T-helper 17 cell (primary cell): ENCODE measurements around the gene TBC1D2B. TPM values are rescaled to one million over a fixed set of nuclear protein-coding genes. Genes with fewer than 3 reads are reported as not detected.

Experiments used
- ATAC-seq: fragments of 150-1000 bp; cut with Tn5 transposase; 2 replicates; pipeline ENCODE4 v1.10.0; 2021; ENCODE audit warnings: mild to moderate bottlenecking, moderate library complexity
- DNase-seq, 3 donors: peaks; one replicate each; pipeline versions ENCODE4 v3.0.0 to v3.0.0-alpha.2; 2020 to 2021
- H3K9me3 ChIP-seq: one replicate; pipeline ENCODE4 v1.7.0; 2013; ENCODE audit warnings: low read length, mild to moderate bottlenecking; ENCODE audit not compliant: control insufficient read depth, poor library complexity, severe bottlenecking
- H3K27ac Mint-ChIP-seq: one replicate; pipeline ENCODE4 v1.8.0; 2022; ENCODE audit warnings: mild to moderate bottlenecking, moderate library complexity, mixed read lengths
- H3K27me3 Mint-ChIP-seq: one replicate; pipeline ENCODE4 v1.8.0; 2022; ENCODE audit warnings: mixed read lengths
- H3K36me3 Mint-ChIP-seq: one replicate; pipeline ENCODE4 v1.8.0; 2022; ENCODE audit warnings: low read depth, mixed read lengths
- H3K4me1 Mint-ChIP-seq: one replicate; pipeline ENCODE4 v1.8.0; 2022; ENCODE audit warnings: mild to moderate bottlenecking, mixed read lengths
- H3K4me3 Mint-ChIP-seq: one replicate; pipeline ENCODE4 v1.8.0; 2022; ENCODE audit warnings: mild to moderate bottlenecking, moderate library complexity, mixed read lengths
- total RNA-seq, 4 donors: library from RNA in 2 of 4; stranded (reverse) in 2 of 4; gene quantifications; one replicate each; pipeline ENCODE4 v1.2.3 and lab custom pipeline; 2022 to 2026

Gene TBC1D2B
- total RNA-seq, 2 donors from 2014 or later: 91.0 to 130 TPM

DNA sequence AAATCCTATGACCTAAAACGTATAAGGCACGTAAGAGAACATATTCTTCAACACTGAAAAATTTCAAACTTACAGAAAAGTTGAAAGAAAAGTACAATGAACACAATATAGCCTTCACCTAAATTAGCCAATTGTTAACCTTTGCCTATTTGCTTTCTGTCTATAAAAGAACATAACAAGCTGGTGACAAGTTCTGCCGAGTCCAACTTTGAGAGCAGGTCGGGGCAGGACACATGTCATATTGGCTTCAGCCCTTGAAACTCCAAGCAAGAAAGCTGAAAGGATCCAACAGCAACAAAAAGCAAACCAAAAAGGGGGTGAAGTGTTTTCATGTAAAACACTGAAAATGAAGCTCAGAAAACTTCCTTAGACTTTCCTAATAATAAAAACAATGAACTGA lies 59.1 kb downstream of the TBC1D2B start:
- no peaks in the 10 kb centered on the region for H3K27me3 Mint-ChIP-seq
- peak overlapping the region; percentile 66 for H3K27ac Mint-ChIP-seq

DNA sequence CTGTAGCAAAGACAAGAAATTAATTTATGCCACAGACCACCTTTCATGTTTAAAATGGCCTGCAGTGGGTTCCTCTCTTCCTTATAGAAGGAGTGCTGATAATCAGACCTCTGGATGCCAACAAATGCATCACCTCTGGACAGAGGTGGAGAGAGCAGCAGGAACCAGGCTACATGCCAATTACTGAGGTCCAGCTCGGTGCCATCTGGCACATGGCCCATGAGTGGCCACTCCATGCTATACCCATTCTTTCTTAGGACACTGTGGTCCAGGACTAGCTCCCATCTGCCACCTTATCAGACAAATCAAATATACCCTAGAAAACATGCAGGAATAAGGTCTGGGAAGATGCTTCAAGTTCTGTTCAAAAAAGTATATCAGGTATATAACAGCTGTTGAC lies 60.7 kb downstream of the TBC1D2B start:
- ATAC-seq: no peak
- Mint-ChIP-seq H3K27ac (peak overlapping the region; percentile 87), H3K36me3 (peaks cover 6% of the 10 kb centered on the region), H3K4me1 (peaks cover 32% of the 10 kb centered on the region), H3K4me3 (no peak overlapping the region), H3K27me3 (no peaks in the 10 kb centered on the region)
- no peak for DNase-seq
- H3K9me3 ChIP-seq: no peaks in the 10 kb centered on the region

More for the DNA sequence above, 59.1 kb downstream of the TBC1D2B start:
- Mint-ChIP-seq H3K36me3 (peaks cover 6% of the 10 kb centered on the region), H3K4me1 (peaks cover 30% of the 10 kb centered on the region), H3K4me3 (no peak overlapping the region)
- no peaks in the 10 kb centered on the region for H3K9me3 ChIP-seq
- no peak for ATAC-seq
- no peak for DNase-seq

DNA sequence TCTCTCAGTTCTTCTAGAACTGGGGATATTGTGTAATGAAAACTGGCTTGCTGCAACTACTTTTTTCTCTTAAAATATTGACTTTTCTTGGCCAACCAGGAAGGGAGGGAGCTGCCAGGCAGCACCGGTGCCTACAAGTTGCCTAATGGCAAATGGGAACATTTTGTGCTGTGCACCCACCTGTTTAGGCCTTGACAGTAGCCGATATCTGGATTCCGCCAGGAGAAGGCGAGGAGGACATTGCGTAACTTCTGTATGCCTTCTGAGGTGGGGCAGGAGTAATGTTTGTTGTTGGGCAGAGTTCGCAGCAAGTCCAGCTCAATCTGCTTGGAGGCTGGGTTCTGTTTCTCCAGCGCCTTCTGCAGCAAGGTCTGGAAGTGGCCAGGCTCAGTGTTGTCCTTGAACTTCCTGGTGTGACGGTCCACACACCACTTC lies 64.9 kb downstream of the TBC1D2B start:
- H3K9me3 ChIP-seq: no peaks in the 10 kb centered on the region
- Mint-ChIP-seq H3K27me3 (no peaks in the 10 kb centered on the region), H3K4me1 (peaks cover 17% of the 10 kb centered on the region), H3K4me3 (no peak overlapping the region), H3K36me3 (peaks cover 1% of the 10 kb centered on the region), H3K27ac (no peak overlapping the region)
- DNase-seq (no peak), ATAC-seq (no peak)

DNA sequence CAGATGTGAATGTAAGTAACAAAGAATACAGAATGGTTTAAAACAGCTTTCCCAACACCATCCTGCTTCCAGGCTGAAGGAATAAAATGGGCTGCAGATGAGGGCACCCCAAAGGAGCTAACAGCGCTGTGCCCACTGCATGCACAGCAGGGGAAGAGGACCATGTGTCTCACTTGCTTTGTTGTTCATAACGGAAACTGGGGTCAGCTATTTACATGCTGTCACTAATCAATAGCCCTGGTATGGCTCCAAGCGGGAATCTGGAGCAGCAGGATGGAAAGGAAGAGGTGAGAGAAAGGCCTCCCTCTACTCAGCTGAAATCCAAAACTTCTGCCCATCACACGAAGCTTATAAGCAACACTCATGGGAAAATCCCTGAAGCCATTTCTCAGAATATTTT lies 67.4 kb downstream of the TBC1D2B start:
- ATAC-seq (no peak), DNase-seq (no peak)
- Mint-ChIP-seq H3K36me3 (peaks cover 6% of the 10 kb centered on the region), H3K4me1 (peaks cover 25% of the 10 kb centered on the region), H3K4me3 (no peak overlapping the region), H3K27ac (peak overlapping the region; percentile 37), H3K27me3 (no peaks in the 10 kb centered on the region)
- H3K9me3 ChIP-seq: no peaks in the 10 kb centered on the region

DNA sequence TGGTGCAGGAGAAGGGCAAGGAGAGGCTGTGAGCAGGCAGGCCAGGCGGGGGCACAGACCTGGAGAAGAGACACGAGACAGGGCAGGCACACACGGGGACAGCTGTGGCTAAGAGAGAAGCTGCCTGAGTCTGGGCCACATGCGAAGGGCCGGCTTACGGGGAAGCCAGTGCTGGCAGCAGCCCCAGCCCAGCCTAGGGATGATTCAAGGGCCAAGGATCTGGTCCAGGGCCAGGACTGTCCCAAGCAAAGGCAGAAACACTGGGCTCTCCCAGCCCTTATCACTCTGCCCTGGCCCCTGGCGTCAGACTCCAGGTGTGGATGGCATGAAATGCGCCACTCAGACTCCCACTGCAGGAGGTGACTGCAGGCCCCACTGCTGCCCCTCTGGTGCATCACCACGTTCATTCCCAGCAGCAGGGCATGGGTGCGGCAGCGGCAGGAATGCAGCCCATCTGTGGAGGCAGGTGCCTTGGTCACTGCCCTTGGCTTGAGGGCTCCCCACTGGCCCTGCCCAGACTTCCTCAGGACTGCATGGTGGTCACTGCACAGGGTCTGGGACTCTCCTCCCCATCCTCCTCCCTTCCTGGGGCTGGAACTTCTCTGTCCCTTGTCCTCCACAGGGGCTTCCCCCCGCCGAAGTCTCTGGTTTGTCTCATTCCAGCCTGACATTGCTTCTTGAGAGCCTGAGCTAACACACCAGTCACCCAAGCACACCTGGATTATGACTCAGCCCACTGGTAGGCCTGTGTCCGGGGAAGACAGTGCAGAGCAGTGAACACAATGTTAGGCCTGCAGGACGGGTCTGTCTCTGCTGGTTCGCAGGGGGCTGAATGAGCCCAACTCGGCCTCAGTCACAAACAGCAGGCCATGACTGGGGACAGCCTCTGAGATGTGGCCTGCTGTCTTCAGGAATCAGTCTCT lies 69.3 kb downstream of the TBC1D2B start:
- no peaks in the 10 kb centered on the region for H3K27me3 Mint-ChIP-seq
- H3K9me3 ChIP-seq: no peaks in the 10 kb centered on the region
- no peak overlapping the region for H3K4me3 Mint-ChIP-seq
- H3K4me1 Mint-ChIP-seq: peaks cover 31% of the 10 kb centered on the region
- peaks cover 6% of the 10 kb centered on the region for H3K36me3 Mint-ChIP-seq
- DNase-seq: no peak
- ATAC-seq: no peak
- peak overlapping the region; percentile 90 for H3K27ac Mint-ChIP-seq

DNA sequence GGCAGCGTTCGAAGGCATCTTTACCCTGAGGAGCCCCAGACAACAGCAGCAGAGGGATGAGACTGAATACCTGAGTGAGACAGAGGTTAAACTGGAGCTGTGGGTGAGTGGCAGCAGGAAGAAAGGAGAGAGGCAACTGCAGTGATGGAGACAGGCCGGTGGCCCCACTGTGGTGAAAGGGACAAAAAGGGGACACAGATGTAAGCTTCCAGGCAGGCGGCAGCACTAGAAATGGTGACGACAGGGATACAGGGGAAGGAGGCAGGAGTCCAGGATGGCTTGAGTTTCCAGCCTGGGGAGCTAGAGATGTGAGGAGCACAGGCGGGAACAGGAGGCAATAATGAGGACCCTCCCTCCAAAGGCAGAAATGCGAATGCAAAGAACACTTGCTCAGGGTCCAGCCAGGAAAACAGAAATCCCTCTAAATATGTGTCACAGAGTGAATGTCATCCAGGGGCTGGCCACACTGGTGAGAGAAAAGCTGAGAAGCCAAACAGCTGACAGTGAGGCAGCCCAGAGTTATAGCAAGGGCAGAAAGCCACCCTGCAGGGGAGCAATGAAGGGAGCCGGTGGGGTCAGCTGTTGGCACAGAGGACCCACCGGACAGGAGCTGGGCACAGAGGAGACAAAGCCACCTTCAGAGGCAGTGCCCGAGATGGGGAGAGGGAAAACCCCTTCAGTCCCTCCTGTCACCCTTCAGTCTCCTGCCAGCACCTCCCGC lies 70.1 kb downstream of the TBC1D2B start:
- H3K4me3 Mint-ChIP-seq: no peak overlapping the region
- peak overlapping the region; percentile 90 for H3K27ac Mint-ChIP-seq
- peaks cover 6% of the 10 kb centered on the region for H3K36me3 Mint-ChIP-seq
- ATAC-seq: no peak
- no peaks in the 10 kb centered on the region for H3K27me3 Mint-ChIP-seq
- DNase-seq: no peak
- no peaks in the 10 kb centered on the region for H3K9me3 ChIP-seq
- peaks cover 29% of the 10 kb centered on the region for H3K4me1 Mint-ChIP-seq

DNA sequence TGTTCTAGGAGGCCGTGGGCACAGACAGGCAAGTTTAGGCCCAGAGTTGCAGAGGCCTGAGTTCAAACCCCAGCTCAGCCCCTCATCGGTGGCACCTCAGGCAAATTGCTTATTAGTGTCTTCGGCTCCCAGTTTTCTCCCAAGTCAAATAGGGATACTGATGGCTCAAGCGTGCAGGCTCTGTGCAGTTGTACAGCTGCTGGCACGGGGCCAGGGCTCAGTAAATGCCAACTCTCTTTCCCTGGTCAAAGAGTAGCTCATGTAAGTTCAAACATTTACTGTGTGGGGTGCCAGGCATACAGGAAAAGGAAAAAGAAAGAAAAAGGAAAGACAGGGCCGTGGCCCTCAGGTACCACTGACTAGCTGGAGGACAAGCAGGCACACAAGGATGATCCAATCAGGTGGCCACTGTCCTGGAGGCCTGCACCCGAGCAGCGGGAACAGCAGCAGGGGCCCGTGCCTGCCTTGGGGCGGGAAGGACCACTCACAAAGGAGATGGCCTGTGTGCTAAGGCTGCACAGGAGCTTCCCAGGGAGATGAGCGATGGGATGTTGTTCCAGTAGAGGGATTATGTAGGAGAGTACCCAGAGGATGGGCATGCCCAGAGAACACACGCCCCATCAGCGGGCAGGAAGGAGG lies 70.8 kb downstream of the TBC1D2B start:
- no peaks in the 10 kb centered on the region for H3K9me3 ChIP-seq
- H3K4me1 Mint-ChIP-seq: peaks cover 29% of the 10 kb centered on the region
- peak overlapping the region; percentile 90 for H3K27ac Mint-ChIP-seq
- no peak overlapping the region for H3K4me3 Mint-ChIP-seq
- no peak for ATAC-seq
- no peak for DNase-seq
- H3K27me3 Mint-ChIP-seq: no peaks in the 10 kb centered on the region
- peaks cover 6% of the 10 kb centered on the region for H3K36me3 Mint-ChIP-seq

DNA sequence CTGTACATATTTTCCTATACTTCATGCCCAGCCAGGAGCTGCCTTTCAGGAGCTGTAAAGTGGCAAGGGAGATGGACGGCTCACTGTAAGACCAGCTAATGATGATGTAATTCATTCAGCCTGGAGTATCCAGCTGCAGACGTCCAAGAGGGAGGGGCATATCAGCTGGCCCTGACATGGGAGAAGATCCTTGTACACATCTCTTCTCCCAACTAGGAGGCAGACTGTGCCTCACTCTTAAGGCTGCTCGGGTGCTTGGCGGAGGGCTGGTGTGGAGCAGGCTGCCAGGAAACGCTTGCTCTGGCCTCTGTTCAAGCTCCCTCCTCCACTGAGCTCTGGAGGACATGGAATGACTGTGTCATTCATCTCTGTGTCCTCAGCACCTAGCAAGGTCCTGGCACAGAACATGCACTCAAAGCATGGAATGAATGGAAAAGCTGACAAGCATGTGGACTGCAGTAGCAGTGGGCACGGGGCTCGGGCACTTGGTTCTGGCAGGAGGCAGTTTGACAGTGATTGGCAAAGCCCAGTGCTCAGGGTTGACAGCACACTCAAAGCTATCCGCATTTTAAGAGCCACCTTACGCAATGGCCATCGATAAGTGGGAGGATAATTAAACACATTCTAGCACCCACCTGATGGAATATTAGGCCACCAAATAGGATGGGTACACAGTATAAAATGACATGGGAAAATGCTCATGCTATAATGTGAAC lies 72.4 kb downstream of the TBC1D2B start:
- Mint-ChIP-seq H3K4me3 (no peak overlapping the region), H3K27ac (peak overlapping the region; percentile 90), H3K36me3 (peaks cover 12% of the 10 kb centered on the region), H3K4me1 (peaks cover 37% of the 10 kb centered on the region), H3K27me3 (no peaks in the 10 kb centered on the region)
- DNase-seq (no peak), ATAC-seq (no peak)
- H3K9me3 ChIP-seq: no peaks in the 10 kb centered on the region

DNA sequence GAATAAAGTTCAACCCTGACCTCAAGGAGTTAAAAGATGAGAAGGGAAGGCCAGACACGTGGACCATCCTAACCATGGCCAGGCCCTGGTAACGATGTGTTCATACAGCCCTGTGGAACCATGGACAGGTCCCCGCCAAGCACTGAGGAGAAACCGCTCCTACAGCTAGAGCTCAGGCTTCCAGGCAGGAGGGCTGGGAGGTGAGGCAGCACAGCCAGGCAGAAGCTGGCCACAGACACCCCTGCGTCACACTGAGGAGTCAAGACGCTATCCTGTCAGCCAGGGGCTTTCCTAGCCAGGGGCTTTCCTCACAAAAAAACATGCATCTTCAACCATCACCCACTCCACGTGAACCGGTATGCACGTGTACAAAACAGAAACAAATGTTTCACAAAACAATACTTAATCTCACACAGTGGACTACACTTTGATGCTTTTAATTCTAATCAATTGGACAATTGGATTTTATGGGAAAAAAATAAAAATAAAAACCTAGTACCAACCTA lies 73.2 kb downstream of the TBC1D2B start:
- Mint-ChIP-seq H3K27me3 (no peaks in the 10 kb centered on the region), H3K36me3 (peaks cover 12% of the 10 kb centered on the region), H3K4me3 (no peak overlapping the region), H3K4me1 (peaks cover 37% of the 10 kb centered on the region), H3K27ac (peak overlapping the region; percentile 90)
- peak in 1 of 3 donors; percentile 28 for DNase-seq
- ATAC-seq: peak; percentile 70
- H3K9me3 ChIP-seq: no peaks in the 10 kb centered on the region

DNA sequence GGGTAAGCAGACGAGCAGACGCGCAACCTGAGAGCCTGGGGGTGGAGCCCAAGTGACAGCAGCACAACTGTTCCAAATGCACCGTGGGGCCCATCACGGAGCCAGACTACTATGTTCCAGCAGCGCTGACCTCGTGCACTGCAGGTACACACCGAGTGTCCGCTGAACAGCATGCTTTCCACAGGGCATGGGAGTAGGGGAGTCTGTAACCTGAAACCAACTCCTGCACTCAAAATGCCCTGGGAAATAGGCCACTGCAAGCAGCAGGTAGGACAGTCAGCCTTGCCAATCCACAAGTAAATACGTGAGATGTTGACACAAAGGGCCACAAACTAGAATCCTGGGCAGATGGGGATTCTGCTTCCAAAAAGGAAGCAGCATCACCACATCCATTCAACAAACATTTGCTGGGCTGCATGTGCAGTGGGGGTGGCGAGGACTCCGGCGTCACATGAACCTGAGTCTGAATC lies 73.9 kb downstream of the TBC1D2B start:
- Mint-ChIP-seq H3K4me1 (peaks cover 37% of the 10 kb centered on the region), H3K27ac (peak overlapping the region; percentile 90), H3K4me3 (no peak overlapping the region), H3K36me3 (peaks cover 12% of the 10 kb centered on the region), H3K27me3 (no peaks in the 10 kb centered on the region)
- ATAC-seq (no peak), DNase-seq (no peak)
- no peaks in the 10 kb centered on the region for H3K9me3 ChIP-seq

DNA sequence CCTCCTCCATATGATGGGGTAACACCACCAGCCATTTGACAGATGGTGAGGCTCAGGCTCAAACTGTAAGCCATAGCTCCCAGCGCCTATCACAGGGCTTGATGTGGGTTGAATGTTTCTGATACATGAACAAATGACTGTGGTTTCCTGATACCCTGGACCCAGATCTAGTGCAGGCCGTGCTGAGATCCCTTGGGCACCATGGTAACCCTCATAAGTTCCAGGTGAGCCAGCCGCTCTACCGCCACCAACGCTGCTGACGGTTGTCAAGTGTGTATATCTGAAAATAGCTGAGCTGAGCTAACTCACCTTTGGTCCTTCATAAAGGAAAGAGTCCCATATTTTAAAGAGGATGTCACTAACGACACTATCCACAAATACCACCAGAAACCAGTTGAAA lies 74.5 kb downstream of the TBC1D2B start:
- no peak for ATAC-seq

DNA sequence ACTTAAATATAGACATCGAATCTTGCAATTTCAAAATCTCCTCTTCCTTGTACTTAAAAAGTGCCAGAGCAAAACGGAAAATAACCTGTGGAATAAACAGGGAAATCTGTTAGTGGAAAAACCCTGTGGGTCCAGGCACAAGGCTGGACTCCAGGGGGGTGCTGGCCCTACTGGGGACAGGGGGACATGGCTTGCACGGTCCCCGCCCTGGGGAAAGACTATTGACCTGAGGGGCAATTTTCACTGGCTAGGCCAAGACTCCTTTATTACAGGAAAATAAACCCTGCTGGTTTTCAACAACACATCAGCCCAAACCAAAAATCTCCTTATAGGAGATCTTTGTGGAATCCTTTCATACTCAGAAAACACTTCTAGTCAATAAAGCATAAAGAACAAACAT lies 75.9 kb downstream of the TBC1D2B start:
- DNase-seq (no peak), ATAC-seq (no peak)
- no peaks in the 10 kb centered on the region for H3K9me3 ChIP-seq
- no peaks in the 10 kb centered on the region for H3K27me3 Mint-ChIP-seq
- H3K4me1 Mint-ChIP-seq: peaks cover 25% of the 10 kb centered on the region
- H3K27ac Mint-ChIP-seq: peak overlapping the region; percentile 86
- H3K36me3 Mint-ChIP-seq: peaks cover 6% of the 10 kb centered on the region
- H3K4me3 Mint-ChIP-seq: no peak overlapping the region

More for the DNA sequence above, 74.5 kb downstream of the TBC1D2B start:
- H3K9me3 ChIP-seq: no peaks in the 10 kb centered on the region
- H3K27me3 Mint-ChIP-seq: no peaks in the 10 kb centered on the region
- H3K4me3 Mint-ChIP-seq: no peak overlapping the region
- DNase-seq: no peak
- H3K4me1 Mint-ChIP-seq: peaks cover 37% of the 10 kb centered on the region
- peaks cover 12% of the 10 kb centered on the region for H3K36me3 Mint-ChIP-seq
- peak overlapping the region; percentile 59 for H3K27ac Mint-ChIP-seq
